GDM1 (cell line): ENCODE results near the gene SRSF12.

Experiments used
- DNase-seq: peaks from one replicate; lab custom pipeline; 2025; lab: John Stamatoyannopoulos, UW

The SRSF12 gene

DNA sequence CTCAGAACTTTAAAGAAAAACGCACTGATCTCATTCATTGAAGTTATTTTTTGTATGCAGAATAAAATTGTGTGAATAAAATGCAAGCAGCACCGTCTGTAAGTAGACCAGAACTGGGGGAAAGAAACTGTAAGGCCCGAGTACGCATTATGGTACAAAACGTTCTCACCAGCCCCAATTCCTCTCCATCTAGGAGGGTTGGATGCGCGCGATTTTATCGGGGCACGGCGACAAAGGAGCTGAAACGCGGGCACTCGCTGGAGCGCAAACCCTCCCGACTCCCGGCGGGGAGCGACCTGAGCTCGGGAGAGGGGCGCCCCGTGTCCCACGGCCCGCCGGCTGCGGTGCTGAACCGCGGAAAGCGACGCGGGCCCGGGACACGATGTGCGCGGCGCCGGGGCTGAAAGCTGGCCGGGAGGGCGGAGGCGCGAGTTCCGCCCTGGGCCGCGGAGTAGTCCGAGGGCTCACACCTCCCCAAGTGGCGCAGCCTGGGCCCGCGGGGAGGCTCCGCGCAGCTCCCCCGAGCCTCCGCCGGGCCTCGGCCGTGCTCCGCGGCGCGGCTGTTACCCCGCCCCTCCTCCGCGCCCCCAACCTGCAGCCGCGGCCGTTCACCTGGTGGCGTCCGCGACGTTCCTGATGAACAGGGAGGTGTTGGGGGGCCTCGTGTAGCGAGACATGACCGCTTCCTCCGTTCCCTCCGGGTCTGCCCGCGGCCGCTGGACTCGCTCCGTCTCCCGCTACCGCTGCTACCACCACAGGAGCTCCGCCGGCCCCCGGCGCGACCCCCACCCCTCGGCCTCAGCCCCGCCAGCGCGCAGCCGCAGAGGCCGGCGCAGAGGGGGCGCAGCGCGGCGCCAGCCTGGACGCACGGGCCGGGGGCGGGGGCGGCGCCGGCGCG lies at the start of gene SRSF12:
SRSF12 (minus strand) TSS at position 861 of the 898 bp plus-strand sequence; CDS start at position 677, 184 bp downstream.
- peak; percentile 14 for DNase-seq

GRCh38 chr6:89162047-89162371 lies 44.1 kb upstream of the SRSF12 start:
- no peak for DNase-seq

GRCh38 chr6:89161326-89162046 lies 43.6 kb upstream of the SRSF12 start:
- no peak for DNase-seq

DNA sequence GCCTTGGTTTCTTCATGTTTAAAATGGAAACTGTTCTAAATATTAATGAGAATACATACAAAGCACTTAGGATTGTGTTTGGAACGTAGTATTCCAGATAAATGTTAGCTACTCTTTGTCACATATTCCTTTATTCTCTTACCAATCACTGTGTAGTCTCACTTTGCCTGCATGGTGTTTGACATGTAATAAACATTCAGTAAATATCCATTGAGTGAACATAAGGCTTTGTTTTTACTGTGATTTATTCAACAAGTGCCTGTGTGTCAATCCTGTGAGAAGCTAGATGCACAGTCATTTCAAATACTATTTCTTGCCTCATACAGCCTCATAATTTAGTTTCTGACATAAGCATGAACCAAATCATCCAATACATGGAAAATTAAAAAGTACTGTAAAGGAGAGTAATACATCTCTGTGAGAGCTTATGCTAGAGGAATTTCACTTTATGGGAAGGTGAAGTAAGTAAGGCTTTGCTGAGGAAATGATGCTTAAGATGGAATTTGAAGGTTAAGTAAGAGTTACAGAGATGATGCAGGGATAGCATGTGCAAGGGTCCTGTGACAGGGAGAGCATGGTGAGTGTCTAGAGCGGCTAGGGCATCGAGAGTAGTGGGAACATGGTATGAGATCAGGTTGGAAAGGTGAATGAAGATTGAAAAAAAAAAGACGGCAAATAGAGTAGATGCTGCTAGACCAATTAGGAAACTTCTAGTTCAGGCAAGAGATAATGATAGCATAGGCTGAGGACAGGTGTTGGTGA lies 42.6 kb upstream of the SRSF12 start:
- DNase-seq, result no peak

GRCh38 chr6:89154131-89154530 lies 36.3 kb upstream of the SRSF12 start:
- DNase-seq, result no peak

DNA sequence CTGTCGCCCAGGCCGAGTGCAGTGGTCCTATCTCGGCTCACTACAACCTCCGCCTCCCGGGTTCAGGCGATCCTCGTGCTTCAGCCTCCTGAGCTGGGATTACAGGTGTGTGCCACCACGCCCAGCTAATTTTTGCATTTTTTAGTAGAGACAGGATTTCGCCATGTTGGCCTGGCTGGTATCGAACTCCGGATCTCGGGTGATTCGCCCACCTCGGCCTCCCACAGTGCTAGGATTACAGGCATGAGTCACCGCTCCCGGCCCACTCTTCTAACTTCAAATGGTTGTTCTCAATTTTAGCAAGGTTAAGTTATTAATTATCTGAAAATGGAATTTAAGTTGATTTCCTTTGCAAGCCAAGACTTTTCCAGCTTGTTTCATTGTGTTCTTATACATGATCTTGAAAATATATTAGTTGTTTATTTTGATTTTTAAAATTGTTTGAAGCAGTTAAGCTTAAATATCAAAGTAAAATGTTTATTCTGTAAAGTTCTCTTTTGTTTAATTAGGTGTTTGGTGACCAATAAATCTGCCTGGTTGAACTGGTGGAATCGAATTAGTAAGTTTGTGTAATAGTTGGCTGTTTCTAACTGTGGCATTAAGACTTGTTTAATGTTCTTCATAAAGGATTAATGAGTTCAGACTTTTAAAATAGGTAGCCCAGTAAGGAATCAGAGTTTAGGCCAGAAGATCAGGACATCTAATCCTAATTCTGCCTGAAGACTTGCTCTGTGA lies 30.3 kb upstream of the SRSF12 start:
- DNase-seq, result no peak

- DNase-seq, result no peak
Observed at GRCh38 chr6:89146718-89147700, 29.1 kb upstream of the SRSF12 start.

DNA sequence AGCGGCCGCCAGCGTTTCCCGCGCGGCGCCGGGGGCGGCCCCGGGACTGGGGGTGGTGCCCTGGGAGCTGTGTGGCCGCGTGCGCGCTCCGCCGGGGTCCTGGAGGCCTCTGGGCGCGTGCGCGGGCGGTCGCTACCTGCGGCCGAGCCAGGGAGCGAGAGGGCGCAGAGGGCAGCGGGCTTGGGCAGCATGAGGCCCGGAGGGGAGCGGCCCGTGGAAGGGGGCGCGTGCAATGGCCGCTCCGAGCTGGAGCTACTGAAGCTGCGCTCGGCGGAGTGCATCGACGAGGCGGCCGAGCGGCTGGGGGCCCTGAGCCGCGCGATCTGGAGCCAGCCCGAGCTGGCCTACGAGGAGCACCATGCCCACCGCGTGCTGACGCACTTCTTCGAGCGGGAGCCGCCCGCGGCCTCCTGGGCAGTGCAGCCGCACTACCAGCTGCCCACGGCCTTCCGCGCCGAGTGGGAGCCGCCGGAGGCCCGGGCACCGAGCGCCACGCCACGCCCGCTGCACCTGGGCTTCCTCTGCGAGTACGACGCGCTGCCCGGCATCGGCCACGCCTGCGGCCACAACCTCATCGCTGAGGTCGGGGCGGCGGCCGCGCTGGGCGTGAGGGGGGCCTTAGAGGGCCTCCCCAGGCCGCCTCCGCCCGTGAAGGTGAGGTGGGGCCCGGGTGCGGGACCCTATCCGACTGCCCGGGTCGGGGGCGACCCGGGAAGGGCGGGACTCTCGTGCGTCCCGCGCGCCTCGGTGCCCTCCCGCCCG lies 28.3 kb upstream of the SRSF12 start, which contains the start of gene PM20D2:
PM20D2 (plus strand) TSS at position 100 of the 762 bp plus-strand sequence; CDS start at position 190, 90 bp downstream.
- peak; percentile 75 for DNase-seq

DNA sequence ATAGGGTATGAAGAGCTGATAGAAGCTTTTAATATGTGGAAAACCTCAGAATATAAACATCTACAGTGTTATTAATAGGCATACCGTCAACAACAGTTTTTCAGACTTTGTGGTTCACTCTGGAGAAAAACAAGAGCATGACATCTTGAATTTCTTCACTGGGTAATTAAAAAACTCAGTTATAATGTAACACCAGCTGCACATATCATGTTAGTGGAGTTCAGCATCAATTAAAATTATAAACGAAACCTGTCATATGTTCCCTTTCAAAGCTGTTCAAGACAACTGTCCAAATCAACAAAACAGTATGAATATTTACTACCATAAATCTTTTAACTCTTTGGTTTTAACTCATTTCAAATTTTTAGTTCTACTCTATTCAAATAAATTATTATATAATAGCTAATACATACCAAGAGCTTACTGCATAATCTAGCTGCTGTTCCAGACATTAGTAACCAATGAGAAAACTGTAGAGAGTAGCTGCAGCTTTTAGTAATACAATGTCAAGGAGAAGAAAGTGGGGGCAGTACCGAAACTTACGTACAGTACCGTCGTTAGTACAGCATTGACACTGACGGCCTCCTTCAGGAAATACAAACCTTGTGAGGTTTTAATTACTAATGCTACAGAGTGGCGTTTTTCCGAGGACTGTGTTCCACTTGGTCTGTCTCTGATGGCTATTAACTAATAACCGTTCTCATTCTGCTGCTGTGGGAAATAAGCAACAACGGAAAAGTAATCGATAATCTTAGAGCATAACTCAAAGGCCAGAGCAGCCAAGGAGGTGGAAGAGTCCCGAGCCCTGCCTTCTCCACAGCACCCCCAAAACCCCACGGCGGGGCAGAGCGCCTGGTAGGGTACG lies 27.5 kb upstream of the SRSF12 start:
- no peak for DNase-seq

GRCh38 chr6:89144354-89144906 lies 26.6 kb upstream of the SRSF12 start:
- DNase-seq, result no peak

DNA sequence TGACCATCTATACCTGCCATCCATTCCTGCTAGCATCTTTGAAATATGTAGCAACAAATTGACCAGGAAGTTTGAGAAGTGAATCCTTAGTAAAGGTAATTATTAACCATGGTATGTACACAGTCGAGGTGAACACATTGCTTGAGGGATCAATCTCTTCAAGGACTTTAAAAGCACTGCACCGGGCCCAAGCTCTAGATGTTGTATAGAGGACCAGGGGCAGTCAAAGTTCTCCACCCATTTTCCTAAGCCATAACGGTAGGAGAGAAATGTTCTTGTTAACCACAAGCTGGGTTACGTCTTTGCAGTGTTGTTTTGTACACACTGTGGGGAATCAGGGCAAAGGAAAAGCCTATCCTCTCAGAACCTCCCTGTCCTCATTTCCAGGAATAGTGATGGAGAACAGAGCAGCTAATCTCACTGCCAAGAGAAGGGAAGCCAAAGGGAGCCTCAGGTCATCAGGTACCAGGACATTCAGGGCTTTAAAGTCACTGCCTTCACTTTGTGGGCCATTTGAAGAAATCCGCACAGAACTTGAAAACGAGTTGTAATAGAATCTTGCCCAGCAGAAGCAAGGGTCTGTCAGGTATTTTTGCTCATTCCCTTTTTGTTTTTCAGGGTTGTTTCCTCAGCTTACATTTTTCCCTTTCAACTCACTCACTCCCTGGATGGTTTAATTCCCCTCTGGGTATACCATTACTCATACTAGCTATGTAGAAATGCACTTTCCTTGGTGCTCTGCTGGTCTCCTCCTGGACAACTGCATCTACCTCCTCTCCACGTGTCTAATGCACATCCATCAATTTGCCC lies 22.7 kb upstream of the SRSF12 start:
- no peak for DNase-seq

GRCh38 chr6:89139509-89140346 lies 21.9 kb upstream of the SRSF12 start:
- no peak for DNase-seq

DNA sequence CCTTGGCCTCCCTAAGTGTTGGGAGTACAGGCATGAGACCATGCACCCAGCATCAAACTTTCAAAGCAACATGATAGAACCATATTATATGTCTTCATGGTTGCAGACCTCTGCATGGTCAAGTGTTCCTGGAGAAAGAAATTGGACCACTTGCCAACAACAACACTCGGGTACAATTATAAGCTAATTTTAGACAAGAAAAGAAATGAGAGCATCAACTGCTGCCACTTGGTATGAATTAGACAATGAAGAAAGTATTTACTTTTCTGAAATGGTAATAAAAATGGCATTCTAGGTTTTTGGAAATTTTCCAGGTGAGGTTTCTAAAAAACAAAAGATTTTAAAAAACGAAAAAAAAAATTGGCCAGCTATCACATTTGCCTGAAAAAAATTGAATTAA lies 20.3 kb upstream of the SRSF12 start:
- DNase-seq, result no peak

- no peak for DNase-seq
Observed at GRCh38 chr6:89134723-89135122, 16.9 kb upstream of the SRSF12 start.

GRCh38 chr6:89133981-89134380 lies 16.1 kb upstream of the SRSF12 start:
- DNase-seq, result no peak

DNA sequence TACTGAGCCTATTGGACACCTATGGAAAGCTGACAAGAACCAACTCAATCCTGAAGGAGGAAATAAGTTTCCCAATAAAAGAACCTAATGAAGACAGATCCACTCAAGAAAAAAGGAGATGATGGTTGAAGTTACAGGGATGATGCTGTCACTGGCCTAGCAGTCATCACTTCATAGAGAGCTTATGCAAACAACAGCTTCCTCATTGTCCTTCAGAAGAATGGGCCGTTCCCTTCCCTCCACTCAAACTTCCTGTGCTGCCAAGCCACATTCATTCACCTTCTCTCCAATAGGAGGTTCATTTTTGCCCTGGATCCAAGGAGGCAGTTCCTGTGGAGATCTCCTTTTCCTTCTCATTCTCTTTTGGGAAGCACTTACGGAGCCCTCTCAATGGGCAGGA lies 14.2 kb upstream of the SRSF12 start:
- no peak for DNase-seq

- no peak for DNase-seq
Observed at GRCh38 chr6:89131599-89131998, 13.7 kb upstream of the SRSF12 start.
